Neuronal stem cell (in vitro differentiated cells): ENCODE measurements around the gene POFUT2.

ENCODE experiments used
- DNase-seq: peaks from one replicate; pipeline ENCODE4 v3.0.0-alpha.2; 2013; ENCODE audit warnings: low spot score
- H2AFZ ChIP-seq: one replicate; pipeline ENCODE4 v1.6.1; 2013; ENCODE audit warnings: mild to moderate bottlenecking, low read length, inconsistent platforms
- H2AK5ac ChIP-seq: 2 replicates; pipeline ENCODE4 v1.6.1; 2013; ENCODE audit warnings: low read depth, mild to moderate bottlenecking, inconsistent platforms, low read length, moderate library complexity, mixed read lengths
- H2BK120ac ChIP-seq: 2 replicates; pipeline ENCODE4 v1.6.1; 2013; ENCODE audit warnings: low read depth, mild to moderate bottlenecking, inconsistent platforms, low read length, moderate library complexity, mixed read lengths
- H2BK12ac ChIP-seq: one replicate; pipeline ENCODE4 v1.6.1; 2013; ENCODE audit warnings: low read length, inconsistent platforms
- H2BK15ac ChIP-seq: 2 replicates; pipeline ENCODE4 v1.6.1; 2013; ENCODE audit warnings: mild to moderate bottlenecking, low read length, inconsistent platforms, mixed read lengths
- H2BK5ac ChIP-seq: one replicate; pipeline ENCODE4 v1.6.1; 2013; ENCODE audit warnings: inconsistent platforms, mild to moderate bottlenecking, low read length, moderate library complexity
- H3K14ac ChIP-seq: one replicate; pipeline ENCODE4 v1.6.1; 2013; ENCODE audit warnings: low read length, inconsistent platforms
- H3K18ac ChIP-seq: 2 replicates; pipeline ENCODE4 v1.6.1; 2013; ENCODE audit warnings: low read length, inconsistent platforms
- H3K23ac ChIP-seq: 2 replicates; pipeline ENCODE4 v1.6.1; 2013; ENCODE audit warnings: low read depth, mild to moderate bottlenecking, mixed read lengths, low read length, inconsistent platforms; ENCODE audit not compliant: poor library complexity
- H3K27ac ChIP-seq: replicated peaks from 3 replicates; pipeline ENCODE4 v1.5.1; 2013; ENCODE audit warnings: low read length, inconsistent platforms
- H3K27me3 ChIP-seq, 3 experiments: 2 replicates each; pipeline ENCODE4 v1.6.1; 2013; ENCODE audit warnings: low read length in 3 of 3, mild to moderate bottlenecking in 2 of 3, inconsistent platforms in 1 of 3, low read depth in 1 of 3, mixed read lengths in 1 of 3, moderate library complexity in 1 of 3; ENCODE audit not compliant: control insufficient read depth in 3 of 3, insufficient read depth in 3 of 3
- H3K36me3 ChIP-seq, 2 donors: replicated peaks in 1 of 2; 2 replicates each; pipeline ENCODE4 v1.6.1; 2013; ENCODE audit warnings: low read length in 2 of 2; ENCODE audit not compliant: control insufficient read depth in 2 of 2, insufficient read depth in 2 of 2
- H3K4ac ChIP-seq: 2 replicates; pipeline ENCODE4 v1.6.1; 2013; ENCODE audit warnings: inconsistent platforms, mild to moderate bottlenecking, low read length, moderate library complexity
- H3K4me1 ChIP-seq, 2 donors: 1 replicate in 1 of 2; 2 replicates in 1 of 2; pipeline ENCODE4 v1.6.1; 2013; ENCODE audit warnings: low read length in 2 of 2, low read depth in 1 of 2; ENCODE audit not compliant: control insufficient read depth in 2 of 2, insufficient read depth in 1 of 2
- H3K4me2 ChIP-seq: one replicate; pipeline ENCODE4 v1.6.1; 2013; ENCODE audit warnings: mild to moderate bottlenecking, low read length, inconsistent platforms; ENCODE audit not compliant: insufficient read depth, poor library complexity, severe bottlenecking
- H3K4me3 ChIP-seq, 2 donors: 2 replicates each; pipeline ENCODE4 v1.5.1; 2013; ENCODE audit warnings: low read length in 2 of 2, mild to moderate bottlenecking in 2 of 2, inconsistent platforms in 1 of 2, moderate library complexity in 1 of 2
- H3K79me1 ChIP-seq: one replicate; pipeline ENCODE4 v1.6.1; 2013; ENCODE audit warnings: low read depth, mild to moderate bottlenecking, inconsistent platforms, low read length, moderate library complexity
- H3K9ac ChIP-seq: one replicate; pipeline ENCODE4 v1.6.1; 2013; ENCODE audit warnings: mild to moderate bottlenecking, low read depth, low read length, inconsistent platforms; ENCODE audit not compliant: poor library complexity
- H3K9me3 ChIP-seq, 2 donors: replicated peaks in 1 of 2; 2 replicates each; pipeline versions ENCODE3 to v1.6.1; 2013; ENCODE audit warnings: low read length in 2 of 2, mild to moderate bottlenecking in 2 of 2, inconsistent platforms in 1 of 2, low read depth in 1 of 2, mixed read lengths in 1 of 2, moderate library complexity in 1 of 2; ENCODE audit not compliant: control insufficient read depth in 2 of 2, insufficient read depth in 1 of 2
- H4K8ac ChIP-seq: one replicate; pipeline ENCODE4 v1.6.1; 2013; ENCODE audit warnings: low read depth, mild to moderate bottlenecking, inconsistent platforms, low read length, moderate library complexity
- H4K91ac ChIP-seq: one replicate; pipeline ENCODE4 v1.6.1; 2013; ENCODE audit warnings: low read length, low read depth, mild to moderate bottlenecking, inconsistent platforms; ENCODE audit not compliant: poor library complexity
- WGBS, 2 donors: extraction: QIAGEN DNeasy Blood & Tissue Kit; methylation state at CpG; one replicate each; pipeline ENCODE4 v1.1.7; 2013; ENCODE audit warnings: missing lambda C conversion rate in 2 of 2, mixed read lengths in 1 of 2; ENCODE audit not compliant: insufficient read length in 2 of 2, insufficient replicate concordance in 1 of 2; ENCODE audit errors: extremely low coverage in 2 of 2; 5-methylcytosine and 5-hydroxymethylcytosine counted together

Gene POFUT2

DNA sequence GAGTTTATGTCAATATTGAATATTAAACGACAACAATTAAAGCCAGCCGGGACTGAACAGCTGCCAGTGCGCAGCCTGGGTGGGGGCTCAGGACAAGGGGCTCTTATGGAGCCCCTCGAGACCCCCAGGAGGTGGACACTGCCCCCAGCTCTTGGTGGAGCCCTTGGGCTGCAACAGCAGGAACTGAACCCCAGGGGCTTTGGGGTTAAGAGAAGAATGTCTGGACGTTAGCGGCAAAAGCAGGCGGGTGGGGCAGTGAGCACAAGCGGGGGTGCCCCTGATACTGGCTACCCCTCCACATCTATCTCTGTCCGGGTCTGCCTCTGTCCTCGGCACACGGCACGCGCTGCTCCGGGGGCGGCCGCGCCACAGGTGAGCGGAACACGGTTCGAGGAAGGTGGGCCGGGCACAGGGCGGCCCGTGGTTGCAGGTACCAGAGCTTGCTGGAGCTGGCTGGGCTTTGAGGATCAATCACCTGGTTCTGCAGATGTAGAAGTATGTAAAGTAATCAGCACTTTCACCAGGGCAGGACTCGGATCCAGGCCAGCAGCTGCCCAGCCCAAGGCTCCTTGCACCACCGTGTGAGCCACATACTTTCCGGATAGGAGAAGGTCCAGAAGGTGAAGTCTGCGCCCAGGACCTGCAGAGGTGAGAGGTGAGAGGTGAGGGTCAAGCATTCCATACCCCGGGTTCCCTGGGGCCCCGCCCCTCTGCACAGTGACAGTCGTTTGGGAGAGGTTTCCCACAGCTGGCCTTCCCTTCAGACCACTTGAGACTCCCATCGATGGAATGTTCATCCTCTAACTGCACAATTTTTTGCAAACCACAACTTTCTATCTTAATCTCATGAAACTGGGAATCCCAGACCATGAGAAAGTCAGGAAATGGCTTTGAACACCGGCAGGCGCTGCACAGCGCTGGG is 12.4 kb upstream of the POFUT2 start:
- H3K23ac ChIP-seq = peak overlapping the region; percentile 1
- H3K9ac ChIP-seq = no peak overlapping the region
- peak overlapping the region; percentile 36 for H3K18ac ChIP-seq
- WGBS, 2 donors = no CpG with 5 or more reads among the region's 34 CpGs
- no peak overlapping the region for H2BK12ac ChIP-seq
- no peak overlapping the region for H4K91ac ChIP-seq
- H3K79me1 ChIP-seq = peaks cover 3% of the 10 kb centered on the region
- H3K27ac ChIP-seq = no peak overlapping the region
- H2BK15ac ChIP-seq = peak overlapping the region; percentile 69
- peaks cover 7% of the 10 kb centered on the region in 2 donors for H3K4me1 ChIP-seq
- H2BK5ac ChIP-seq = no peak overlapping the region
- DNase-seq = no peak
- no peak overlapping the region for H2BK120ac ChIP-seq
- H3K9me3 ChIP-seq = peaks cover 2 to 5% of the 10 kb centered on the region in 2 donors
- H3K4ac ChIP-seq = no peak overlapping the region
- H3K27me3 ChIP-seq = no peaks in the 10 kb centered on the region
- H4K8ac ChIP-seq = no peak overlapping the region
- no peak overlapping the region for H2AFZ ChIP-seq
- H3K4me3 ChIP-seq = no peak overlapping the region
- H3K14ac ChIP-seq = no peak overlapping the region
- peak overlapping the region; percentile 97 for H2AK5ac ChIP-seq
- no peak overlapping the region for H3K4me2 ChIP-seq
- H3K36me3 ChIP-seq = no peaks in the 10 kb centered on the region

DNA sequence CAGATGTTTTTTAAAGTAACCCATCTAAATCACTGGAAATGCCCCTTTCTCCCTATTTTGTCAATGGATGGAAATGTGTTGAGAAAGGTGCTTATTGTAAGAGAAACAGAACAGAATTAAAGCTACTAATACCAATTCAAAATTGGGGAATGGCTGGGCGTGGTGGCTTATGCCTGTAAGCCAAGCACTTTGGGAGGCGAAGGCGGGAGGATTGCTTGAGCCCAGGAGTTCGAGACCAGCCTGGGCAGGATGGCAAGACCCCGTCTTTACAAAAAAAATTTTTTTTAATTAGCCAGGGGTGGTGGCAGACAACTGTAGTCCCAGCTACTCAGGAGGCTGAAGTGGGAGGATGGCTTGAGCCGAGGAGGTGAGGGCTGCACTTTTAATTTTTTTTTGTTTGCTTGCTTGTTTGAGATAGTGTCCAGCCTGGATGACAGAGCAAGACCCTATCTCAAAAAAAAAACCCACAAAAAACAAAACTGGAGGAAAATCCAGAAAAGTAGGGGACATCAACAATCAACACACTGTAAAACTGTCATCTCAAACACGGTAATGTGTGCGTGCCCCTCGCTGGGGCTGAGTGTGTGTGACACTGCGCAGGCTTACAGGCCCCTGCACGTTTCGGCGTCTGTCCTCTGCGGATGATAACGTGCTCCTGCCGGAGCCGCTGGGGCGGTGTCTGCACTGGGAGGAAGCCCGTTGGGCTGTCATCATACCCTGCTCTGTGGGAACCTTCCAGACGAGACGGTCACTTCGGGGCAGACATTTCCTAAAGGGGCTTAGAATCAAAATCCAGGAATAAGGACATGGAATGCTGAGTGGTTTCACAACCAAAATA is 11.6 kb upstream of the POFUT2 start:
- DNase-seq = no peak
- Histone ChIP-seq H2BK120ac (no peak overlapping the region), H3K14ac (no peak overlapping the region), H2BK15ac (no peak overlapping the region), H3K9me3 (peaks cover 2 to 5% of the 10 kb centered on the region in 2 donors), H3K9ac (peak overlapping the region; percentile 79), H2BK5ac (no peak overlapping the region), H2AK5ac (peak overlapping the region; percentile 47), H3K36me3 (no peaks in the 10 kb centered on the region), H3K18ac (peak overlapping the region; percentile 73), H4K91ac (no peak overlapping the region), H3K4me1 (peaks cover 8 to 14% of the 10 kb centered on the region in 2 donors), H2BK12ac (no peak overlapping the region), H3K23ac (peak overlapping the region; percentile 77), H3K4me3 (no peak overlapping the region), H3K27me3 (no peaks in the 10 kb centered on the region), H3K4ac (no peak overlapping the region), H3K27ac (no peak overlapping the region), H3K79me1 (peaks cover 3% of the 10 kb centered on the region), H4K8ac (no peak overlapping the region), H3K4me2 (no peak overlapping the region), H2AFZ (no peak overlapping the region)
- WGBS, 2 donors = no CpG with 5 or more reads among the region's 22 CpGs

DNA sequence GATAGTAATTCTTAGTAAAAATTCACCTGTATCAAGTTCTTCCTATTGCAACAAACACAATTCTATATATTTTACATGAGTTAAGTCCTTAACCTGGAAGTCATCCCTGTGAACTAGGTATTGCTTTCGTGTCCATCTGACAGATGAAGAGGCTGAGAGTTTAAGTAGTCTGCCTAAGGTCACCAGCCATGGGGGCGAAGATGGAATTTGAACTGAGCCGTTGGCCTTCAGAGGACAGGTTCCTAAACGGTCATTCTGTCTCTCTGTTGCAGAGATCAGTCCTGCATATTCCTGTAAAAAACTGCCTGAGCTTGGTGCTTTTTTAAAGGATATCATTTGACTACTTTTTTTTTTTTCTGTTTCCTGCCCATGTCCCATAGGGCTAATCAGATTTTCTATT is 10.2 kb upstream of the POFUT2 start:
- no peak overlapping the region for H3K9ac ChIP-seq
- no peak overlapping the region for H3K27ac ChIP-seq
- peaks cover 5% of the 10 kb centered on the region for H3K79me1 ChIP-seq
- no peak overlapping the region for H3K4me3 ChIP-seq
- no peak overlapping the region for H2AFZ ChIP-seq
- no peak overlapping the region for H3K4ac ChIP-seq
- H2BK120ac ChIP-seq = no peak overlapping the region
- H3K4me1 ChIP-seq = peaks cover 11 to 19% of the 10 kb centered on the region in 2 donors
- no CpG with 5 or more reads among the region's 4 CpGs for WGBS, 2 donors
- H2BK5ac ChIP-seq = no peak overlapping the region
- no peaks in the 10 kb centered on the region for H3K36me3 ChIP-seq
- H3K27me3 ChIP-seq = no peaks in the 10 kb centered on the region
- no peak overlapping the region for H4K8ac ChIP-seq
- H3K23ac ChIP-seq = no peak overlapping the region
- H2AK5ac ChIP-seq = no peak overlapping the region
- peaks cover 2 to 5% of the 10 kb centered on the region in 2 donors for H3K9me3 ChIP-seq
- no peak overlapping the region for H4K91ac ChIP-seq
- H3K18ac ChIP-seq = no peak overlapping the region
- H2BK15ac ChIP-seq = no peak overlapping the region
- no peak overlapping the region for H3K14ac ChIP-seq
- no peak for DNase-seq
- no peak overlapping the region for H2BK12ac ChIP-seq
- no peak overlapping the region for H3K4me2 ChIP-seq

DNA sequence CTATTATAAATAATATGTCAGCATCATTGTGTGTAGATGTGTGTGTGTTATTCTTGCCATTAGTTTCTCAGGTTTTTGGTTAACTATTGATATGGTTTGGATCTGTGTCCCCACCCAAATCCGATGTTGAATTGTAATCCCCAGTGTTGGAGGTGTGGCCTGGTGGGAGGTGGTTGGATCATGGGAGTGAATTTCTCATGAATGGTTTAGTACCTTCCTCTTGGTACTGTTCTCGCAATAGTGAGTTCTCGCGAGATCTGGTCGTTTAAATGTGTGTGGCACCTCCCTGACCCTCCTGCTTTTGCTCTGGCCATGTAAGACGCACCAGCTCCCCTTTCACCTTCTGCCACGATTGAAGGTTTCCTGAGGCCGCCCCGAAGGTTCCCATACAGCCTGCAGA is 9.6 kb upstream of the POFUT2 start:
- H4K8ac ChIP-seq = no peak overlapping the region
- H3K9ac ChIP-seq = no peak overlapping the region
- no peak overlapping the region for H3K4me3 ChIP-seq
- H2AK5ac ChIP-seq = no peak overlapping the region
- no peak overlapping the region for H3K14ac ChIP-seq
- H2BK15ac ChIP-seq = no peak overlapping the region
- H2BK12ac ChIP-seq = no peak overlapping the region
- H3K4ac ChIP-seq = no peak overlapping the region
- no peak overlapping the region for H4K91ac ChIP-seq
- H3K9me3 ChIP-seq = peaks cover 2 to 5% of the 10 kb centered on the region in 2 donors
- H3K27ac ChIP-seq = no peak overlapping the region
- no peak overlapping the region for H3K18ac ChIP-seq
- H2AFZ ChIP-seq = no peak overlapping the region
- WGBS, 2 donors = no CpG with 5 or more reads among the region's 9 CpGs
- no peak overlapping the region for H3K4me2 ChIP-seq
- H3K23ac ChIP-seq = no peak overlapping the region
- no peaks in the 10 kb centered on the region for H3K36me3 ChIP-seq
- peaks cover 13 to 22% of the 10 kb centered on the region in 2 donors for H3K4me1 ChIP-seq
- H3K27me3 ChIP-seq = no peaks in the 10 kb centered on the region
- H2BK5ac ChIP-seq = no peak overlapping the region
- peaks cover 2% of the 10 kb centered on the region for H3K79me1 ChIP-seq
- no peak for DNase-seq
- no peak overlapping the region for H2BK120ac ChIP-seq
